HG02763 (cell line): ENCODE results near the gene XK.
A peak's percentile ranks its signal among the peaks of the same experiment; 100 is the strongest.

Experiments used
- ATAC-seq: cut with Tn5 transposase; IDR thresholded peaks from one replicate; pipeline ENCODE4 v1.9.1; 2021; ENCODE audit warnings: mild to moderate bottlenecking, moderate library complexity; ENCODE audit not compliant: unreplicated experiment

The XK gene

DNA sequence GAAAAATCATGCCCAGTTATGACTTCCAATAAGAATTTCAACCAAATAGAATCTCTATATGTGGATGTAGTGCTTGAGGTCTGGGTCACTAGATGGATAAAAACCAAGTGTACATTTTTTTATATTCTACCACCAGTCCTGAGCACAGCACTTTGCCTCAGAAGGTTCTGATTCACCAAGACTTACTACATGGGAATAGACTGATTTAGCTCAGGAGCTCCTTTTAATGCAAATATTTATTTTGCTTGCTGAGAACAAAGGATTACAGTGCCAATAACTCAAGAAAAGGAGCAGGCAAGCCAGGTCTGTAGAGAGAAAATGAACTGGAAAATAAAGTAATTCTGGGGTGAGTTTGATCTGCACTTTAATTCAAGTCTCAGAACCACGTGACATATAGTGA is 6.4 kb upstream of the XK start:
- no peak for ATAC-seq

DNA sequence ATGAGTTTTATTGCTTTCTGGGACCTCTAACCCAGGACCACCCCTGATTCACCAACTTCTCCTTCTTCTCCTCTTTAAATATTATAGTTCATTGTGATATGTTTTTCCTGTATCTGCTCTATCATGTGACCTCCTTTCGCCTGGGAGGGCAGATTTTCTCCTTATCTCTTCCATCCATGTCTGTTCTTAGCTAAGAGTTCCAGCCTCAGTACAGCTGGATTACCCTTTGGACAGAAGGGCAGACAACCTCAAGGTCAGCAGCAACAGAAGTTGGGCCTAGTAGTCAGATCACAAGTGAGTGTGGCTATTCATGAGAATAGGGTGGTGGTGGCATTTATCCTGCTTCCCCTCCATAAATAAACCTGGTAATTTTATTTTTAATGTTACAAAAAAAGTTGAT is 5.7 kb upstream of the XK start:
- ATAC-seq, result no peak

DNA sequence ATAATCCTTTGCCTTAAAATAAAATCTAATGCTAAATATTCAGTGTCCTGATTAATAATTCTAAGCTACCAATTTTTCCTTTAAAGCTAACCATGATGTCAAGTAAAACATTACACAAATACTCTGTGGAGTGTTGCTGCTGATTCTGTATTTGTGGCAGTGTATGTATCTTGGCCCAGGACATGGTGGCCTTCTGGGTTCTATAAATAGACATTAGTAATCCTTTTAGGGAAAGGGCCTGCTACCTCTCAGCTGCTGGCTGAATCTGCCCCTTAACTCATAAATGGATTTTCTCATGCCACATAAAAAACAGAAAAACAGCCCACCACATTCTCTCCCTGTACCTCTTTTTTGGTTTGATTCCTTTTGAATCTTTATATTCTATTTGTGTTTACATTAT is 1.2 kb upstream of the XK start:
- ATAC-seq, result no peak

DNA sequence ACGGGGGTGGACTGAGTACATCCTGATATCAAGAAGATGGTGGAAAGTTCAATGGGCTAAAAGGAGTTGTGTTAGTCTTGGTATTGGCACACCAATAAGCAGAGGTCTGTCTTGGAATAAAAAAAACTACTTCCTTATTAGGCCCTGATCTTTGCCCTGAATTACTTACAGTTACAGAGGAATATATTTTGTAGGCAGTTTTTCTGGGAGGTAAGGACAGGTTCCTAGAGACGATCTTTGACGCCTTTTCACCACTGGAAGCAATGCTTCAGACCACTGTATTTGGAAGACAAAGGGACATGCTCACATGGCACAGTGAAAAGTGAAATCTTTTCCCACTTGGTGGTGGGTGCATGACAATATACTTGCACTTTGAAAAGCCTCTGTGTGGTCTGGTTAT is 618 bp upstream of the XK start:
- ATAC-seq, result no peak

DNA sequence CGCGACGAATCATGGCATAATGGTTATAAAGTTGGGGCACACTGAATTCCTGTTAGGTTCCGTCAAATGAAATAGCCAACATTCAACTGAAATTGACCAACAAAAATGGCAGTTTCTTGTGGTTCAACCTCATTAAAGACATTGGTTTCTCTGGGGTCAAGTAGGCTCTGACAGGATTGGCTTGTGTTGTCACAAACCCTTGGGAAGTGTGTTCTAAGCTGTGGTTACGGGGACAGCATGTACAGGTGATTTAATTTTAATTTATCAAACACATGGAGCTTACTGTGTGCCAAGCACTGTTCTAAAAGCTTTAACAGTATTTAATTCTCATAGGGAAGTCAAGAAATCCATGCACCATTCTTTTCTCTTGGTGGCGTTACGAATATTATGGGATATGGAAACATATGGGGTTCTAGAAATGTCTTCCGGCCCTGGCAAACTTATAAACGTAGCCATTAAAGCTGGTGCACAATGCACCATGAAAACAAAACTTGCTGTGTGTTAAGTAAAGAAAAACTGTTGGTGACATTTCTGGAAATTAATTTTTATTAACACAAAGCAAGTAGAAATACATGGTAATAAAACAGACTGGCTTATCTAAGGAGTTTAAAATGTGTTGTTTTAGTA is 891 bp downstream of the XK start:
- no peak for ATAC-seq

DNA sequence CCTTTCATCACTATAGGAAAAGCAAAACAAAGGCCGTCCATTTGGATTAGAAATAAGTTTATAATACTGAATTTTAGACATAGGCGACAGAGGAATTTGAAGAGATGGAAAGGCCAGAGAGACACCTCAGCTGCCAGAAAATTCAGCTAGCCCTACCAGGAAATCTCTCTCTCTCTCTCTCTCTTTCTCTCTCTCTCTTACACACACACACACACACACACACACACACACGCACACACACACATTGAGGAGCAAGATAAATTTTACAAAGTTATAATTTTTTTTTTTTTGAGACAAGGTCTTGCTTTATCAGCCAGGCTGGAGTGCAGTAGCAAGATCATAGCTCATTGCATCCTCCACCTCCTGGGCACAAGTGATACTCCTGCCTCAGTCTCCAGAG is 1.4 kb downstream of the XK start:
- ATAC-seq, result no peak

DNA sequence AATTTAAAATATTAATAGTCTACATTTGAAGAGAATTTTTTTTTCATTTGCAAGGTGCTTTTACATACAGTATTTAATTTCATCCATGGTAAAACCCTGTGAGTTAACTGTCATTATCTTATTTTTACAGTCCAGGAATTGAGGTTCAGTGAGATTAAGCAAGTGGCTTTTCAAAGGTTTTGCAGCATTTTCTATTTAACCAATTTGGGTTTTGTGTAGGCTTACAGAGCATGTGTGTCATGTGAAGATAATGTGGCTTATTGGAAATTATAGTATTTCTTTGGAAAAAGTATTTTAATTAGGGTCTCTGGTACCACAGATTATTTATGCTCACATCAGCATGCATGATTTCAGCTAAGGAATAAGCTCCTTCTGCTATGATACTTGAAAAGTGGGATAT is 4.5 kb downstream of the XK start:
- ATAC-seq, result no peak

DNA sequence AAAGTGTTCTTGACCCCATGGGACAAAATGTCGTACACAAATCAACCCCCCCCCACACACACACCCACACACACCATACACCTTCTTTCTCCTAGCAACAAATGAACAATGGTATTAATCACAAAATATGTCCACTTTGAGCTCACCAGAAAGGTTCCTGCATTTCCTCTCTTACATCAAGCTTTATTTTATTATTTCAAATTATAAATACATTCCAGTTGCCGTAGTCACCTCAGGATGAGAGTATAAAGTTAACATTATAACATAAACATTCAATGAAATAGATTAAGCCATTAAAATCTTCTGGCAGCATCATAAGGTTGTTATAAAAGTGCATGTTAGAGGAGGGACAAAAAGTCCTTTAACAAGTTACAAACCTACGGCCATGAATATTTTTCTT is 7.3 kb downstream of the XK start:
- ATAC-seq, result no peak

DNA sequence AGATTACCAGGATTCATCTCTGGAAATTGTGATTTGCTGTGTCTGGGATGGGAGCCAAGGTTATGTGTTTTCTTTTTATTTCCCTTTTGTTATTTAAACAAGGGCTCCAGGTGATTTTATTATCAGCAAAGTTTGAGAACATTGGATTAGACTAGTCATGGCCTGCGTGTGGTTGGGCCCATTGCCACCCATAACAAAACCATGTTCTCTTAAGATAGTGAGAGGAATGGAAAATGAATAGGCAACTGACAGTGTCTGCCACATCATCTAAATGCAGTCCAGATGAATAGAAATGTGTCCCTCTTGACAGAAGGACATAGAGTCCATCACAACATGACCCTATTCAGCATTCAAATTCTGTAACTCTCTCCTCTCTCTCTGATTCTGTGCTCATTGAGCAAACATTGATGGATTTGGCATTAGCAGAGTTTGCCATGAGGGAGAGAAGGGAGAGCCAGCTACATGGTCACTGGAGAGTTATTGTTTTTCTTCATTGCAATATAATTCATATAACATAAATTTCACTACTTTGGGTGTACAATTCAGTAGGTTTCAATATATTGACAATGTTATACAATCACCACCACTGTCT is 11.7 kb downstream of the XK start:
- ATAC-seq, result no peak

DNA sequence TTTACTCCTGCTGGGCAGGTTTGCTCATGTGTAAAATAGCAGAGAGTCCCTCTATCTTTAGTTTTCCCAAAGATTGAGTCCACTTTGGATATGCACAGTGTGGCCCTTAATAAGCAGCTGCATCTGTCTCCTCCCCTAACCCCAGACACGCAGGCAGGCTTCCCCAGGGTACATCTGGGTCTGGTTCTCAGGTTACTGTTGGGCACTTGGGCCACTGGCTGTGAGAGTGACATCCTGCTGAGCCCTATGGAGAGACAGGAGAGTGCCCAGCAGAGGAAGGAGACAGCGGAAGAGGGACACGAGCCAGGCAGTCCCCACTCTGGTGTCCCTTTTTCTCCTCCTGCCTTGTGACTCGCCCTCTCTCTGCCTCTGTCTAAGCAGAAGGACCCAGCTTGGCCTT is 16.0 kb downstream of the XK start:
- no peak for ATAC-seq

DNA sequence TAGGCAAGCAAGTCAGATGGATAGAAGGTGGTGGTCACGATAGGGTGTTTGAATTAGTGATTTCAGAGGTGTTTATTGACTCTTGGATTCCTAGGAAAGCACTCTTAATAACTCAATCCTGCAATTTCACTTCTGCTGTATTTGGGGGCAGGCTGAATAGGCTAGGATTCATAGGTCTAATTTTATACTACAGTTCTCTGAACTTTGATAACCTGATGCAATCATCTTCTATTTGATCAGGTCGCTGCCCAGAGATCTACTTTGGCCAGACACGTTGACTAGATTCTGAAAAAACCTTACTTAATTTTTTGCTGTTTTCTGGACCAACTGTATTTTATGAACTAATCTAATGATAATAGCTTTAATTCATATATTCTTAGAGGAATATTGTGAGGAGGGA is 26.4 kb downstream of the XK start:
- no peak for ATAC-seq

DNA sequence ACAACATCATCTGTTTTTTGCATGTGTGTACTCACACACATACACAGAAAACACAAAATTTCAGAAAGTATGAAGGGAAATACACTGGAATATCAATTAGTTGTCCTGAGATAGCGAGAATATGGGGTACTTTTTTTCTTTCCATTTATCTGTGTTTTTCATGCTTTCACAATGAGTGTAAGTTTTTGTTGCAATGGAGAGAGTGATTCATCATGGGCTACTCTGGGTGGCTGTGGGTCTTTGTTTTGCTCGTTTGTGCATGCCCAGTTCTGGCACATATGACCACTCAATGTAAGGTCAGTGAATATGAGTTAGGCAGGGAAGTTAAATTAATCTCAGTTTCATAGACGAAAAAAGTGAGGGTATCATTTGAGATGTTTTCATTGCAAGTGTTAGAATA is 26.9 kb downstream of the XK start:
- peak; percentile 53 for ATAC-seq

DNA sequence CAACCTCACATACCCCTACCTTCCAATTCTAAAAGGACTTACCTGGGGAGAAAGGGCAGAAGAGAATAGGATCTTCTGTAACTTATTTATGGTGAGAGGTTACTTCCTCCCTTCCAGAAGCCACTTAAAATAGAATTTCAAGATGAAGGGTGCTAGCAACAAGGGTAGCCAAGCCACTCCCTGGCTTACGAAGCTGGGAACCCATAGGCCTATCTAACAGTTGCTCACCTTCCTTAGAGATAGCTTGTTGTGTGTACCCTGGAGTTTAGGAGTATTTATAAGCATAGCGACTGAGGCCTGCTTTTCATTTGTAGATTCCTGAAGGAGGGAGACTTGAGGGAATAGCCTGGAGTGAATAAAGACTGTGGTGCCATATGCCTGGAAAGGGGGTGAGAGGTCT is 28.9 kb downstream of the XK start:
- no peak for ATAC-seq

DNA sequence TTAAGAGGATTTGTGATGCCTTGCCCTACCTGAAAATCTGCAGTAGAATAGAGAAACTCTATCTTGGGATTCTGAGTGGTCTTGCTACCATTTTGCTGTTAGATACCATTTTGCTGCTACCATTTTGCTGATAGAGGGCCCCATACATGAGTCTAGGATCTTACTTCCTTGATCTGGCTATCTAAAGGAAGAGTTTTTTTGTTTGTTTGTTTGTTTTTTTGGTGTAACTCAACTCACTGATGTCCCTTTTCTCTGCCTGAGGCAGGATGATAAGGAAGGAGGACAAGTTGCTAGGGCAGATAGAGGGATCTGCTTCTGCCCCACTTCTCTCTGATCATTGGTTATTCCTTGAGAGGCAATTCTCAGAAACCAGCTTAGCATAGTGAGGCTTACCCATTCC is 31.0 kb downstream of the XK start:
- ATAC-seq, result no peak

DNA sequence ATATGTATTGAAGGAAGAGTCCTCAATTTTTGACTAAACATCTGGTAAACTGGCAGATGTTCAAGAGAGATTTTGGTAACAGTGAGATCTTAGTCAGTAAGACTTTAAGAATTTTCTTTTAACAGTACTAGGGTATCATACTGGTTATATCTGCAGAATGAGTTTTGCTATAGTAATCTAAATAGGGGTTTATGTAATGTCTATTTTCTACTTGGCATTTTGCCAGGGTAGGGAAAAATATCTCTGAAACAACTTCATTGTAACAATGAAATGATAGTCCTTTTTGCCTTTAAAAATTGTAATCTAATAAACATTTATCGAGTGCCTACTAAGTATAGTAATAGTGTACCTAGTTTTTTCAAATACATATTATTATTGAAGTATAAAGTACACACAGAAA is 32.1 kb downstream of the XK start:
- no peak for ATAC-seq

DNA sequence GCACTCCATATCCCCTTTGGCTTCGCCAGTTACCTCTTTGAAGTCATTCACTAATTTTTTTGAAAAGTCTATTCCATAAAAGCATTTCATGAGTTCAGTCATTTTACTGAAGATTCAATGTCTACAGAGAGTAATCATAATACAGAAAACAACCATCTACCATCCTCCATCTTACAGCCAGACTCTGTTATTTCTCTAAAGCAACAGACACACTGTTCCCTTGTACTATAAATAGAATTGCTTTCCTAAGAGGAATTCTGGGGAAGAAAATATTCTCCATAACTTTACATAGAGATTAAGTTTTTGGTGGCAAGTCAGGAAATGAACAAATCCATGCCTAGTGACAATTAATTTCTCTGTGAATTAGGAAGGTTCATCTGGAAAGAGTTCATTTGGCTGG is 37.0 kb downstream of the XK start:
- ATAC-seq, result no peak

DNA sequence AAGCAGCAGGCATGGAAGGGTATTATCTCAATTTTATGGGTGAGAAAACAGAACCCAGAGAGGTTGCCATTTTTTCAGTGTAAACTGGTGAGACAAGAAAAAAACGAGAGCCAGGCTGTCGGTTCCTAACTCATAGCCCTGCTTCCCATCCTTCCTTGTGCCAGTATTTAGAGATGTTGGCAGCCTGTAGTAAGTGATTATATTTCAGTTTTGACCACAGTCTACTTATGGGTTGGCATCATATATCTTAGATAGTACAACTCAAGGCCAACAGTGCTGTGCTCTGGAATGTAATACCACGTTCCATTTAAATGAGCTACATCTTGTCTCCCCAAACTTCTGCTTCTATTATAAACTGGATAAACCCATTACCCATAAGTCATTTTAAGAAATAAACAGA is 40.8 kb downstream of the XK start:
- ATAC-seq, result no peak

DNA sequence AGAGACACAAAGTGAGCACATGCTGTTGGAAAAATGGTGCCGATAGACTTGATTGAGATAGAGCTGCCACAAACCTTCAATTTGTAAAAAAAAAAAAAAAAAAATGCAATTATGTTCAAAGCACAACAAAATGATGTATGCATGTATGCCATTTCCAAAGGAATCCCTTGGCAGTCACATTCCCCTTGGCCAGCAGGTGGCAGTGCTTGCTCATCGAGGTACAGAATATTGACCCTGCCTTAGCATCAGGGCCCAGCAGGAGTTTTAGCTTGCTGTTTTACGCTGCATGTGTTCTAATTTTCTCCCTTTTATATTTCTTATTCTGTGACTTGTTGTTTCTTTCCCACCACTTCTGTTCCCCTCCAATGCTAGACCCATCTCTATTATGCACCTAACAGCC is 59.8 kb downstream of the XK start:
- ATAC-seq, result peak; percentile 53

DNA sequence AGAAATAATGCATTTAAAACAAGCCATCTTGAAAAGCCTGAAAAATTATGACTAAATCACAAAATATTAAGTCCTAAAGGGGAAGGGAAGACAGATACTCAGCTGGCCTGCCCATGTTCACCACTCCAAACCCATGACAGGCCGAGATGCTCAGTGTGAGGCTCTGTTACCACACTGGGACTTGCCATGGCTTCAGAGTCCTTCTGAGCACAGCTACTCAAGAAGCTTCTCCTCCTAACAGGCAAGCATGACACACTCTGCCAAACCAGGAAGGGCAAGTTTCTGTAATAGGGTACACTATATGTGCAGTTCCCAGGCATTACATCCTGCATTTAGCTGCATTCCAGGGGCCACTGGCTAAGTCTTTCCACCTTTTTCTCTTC is 60.2 kb downstream of the XK start:
- ATAC-seq, result peak; percentile 17

DNA sequence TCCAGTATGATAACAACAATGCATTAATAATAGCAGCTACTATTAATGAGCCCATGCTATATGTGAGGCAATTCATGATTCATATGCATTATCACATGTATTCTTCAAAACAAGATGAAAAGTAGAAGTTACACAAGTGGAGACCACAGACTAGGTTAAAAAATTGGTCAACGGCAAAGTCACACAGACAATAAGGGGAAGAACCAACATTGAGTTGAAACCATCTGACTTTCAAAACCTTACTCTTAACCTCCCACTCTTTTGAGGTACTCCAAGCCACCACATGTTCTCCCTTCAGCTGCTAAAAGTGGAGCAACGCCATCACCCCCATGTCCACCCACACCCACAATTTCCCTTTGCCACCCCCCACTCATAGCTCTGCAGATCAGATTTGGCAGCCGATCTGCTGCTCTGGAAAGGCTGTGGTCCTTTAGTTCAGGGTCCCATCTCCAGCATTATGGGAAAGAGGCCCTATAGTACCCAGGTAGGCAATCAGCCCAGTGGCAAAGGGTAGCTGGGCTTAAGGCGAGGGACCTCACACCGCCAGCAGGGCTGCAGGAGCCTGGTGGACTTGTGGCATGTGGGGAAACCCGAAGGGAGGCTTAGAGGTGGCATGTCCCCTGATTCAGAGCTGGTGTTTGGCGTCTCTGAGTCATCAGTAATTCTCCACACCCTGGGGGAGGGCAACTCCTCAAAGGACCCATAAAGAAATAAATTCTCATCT is 60.8 kb downstream of the XK start:
- peak; percentile 84 for ATAC-seq

DNA sequence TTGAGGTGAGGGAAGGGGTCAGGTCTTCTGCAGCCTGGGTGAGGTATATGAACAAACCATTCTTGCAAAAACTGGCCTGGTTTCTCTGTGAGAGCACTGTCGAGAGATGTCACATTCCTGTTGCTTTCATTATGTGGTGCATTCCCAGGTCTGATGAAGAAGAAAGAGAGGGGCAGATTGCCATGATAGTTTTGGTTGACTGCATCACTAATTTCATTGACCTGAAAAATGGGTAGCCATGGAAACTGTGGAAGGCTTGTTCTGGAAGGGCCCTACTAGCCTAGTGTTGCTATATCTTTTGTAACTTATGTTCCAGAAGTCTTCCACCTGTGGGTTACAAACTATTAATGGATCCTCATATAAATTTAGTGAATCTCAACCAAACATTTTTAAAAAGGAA is 61.4 kb downstream of the XK start:
- no peak for ATAC-seq

DNA sequence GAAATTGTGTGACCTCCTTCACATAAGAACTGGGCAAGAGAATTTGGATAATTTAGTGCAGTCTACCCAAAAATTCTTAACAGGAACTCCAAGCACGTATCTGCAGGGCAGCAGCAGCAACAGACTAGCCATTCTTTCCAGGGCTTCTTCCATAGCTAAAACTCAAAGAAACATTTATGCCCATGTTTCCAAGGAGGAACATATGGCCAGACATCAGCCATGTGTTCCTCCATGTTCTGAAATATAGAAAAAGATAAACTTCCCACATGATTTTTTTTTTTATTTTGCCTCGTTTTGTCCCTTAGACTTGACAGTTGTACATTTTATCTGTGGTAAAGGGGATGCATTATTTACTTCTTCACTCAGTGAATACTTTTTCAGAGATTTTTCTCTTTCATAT is 66.7 kb downstream of the XK start:
- ATAC-seq, result no peak

DNA sequence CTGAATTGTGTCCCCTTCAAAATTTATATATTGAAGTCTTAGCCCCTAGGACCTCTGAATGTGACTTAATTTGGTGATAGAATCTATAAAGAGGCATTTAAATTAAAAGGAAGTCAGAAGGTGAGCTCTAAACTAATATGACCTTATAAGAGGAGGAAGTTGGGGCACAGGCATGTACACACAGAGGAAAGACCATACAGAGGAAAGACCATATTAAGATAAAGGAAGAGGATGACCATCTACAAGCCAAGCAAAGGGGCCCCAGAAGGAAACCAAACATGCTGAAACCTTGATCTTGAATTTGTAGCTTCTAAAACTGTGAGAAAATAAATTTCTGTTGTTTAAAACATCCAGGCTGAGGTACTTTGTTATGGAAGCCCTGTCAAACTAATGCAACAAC is 67.3 kb downstream of the XK start:
- no peak for ATAC-seq
